Measurements from ENCODE around the gene STAB2. TPM values are rescaled to one million over a fixed set of nuclear protein-coding genes. Genes with fewer than 3 reads are reported as not detected.

STAB2 gene
- total and polyA plus RNA-seq, 10 donors, result 9.7 to 320 (median 200) TPM

GRCh38 chr12:103665971-103666370, 78.9 kb downstream of the STAB2 start:
- DNase-seq, result no peak
- Histone ChIP-seq H3K9me3 (no peaks in the 10 kb centered on the region), H3K4me3 (no peak overlapping the region), H3K4me1 (no peaks in the 10 kb centered on the region), H3K27me3 (replicated peaks in 1 of 7) (peaks cover 0 to 11% (median 0%) of the 10 kb centered on the region in 7 donors), H3K36me3 (peaks cover 0 to 55% (median 0%) of the 10 kb centered on the region in 6 donors), H3K27ac (peak overlapping the region in 1 of 8 donors; percentile 8)
- TF ChIP-seq POLR2AphosphoS5 (IDR thresholded peaks at IDR 0.05), result no peak
- no peak for TF ChIP-seq CTCF (IDR thresholded peaks at IDR 0.05 in 8 of 11, conservative IDR thresholded peaks at IDR 0.05 in 3 of 11)
- no peak for TF ChIP-seq POLR2A (IDR thresholded peaks at IDR 0.05)
- WGBS, 5 donors, result 28 to 49% (median 40%) methylated on average over 4 to 5 of the region's 5 CpGs
- intact Hi-C loops (cut with DNase I; ENCODE audit: low total_unique reads), result no loop called here

GRCh38 chr12:103667125-103667524, 80.1 kb downstream of the STAB2 start:
- Histone ChIP-seq H3K9me3 (no peaks in the 10 kb centered on the region), H3K27ac (no peak overlapping the region), H3K4me3 (no peak overlapping the region), H3K36me3 (peaks cover 0 to 56% (median 0%) of the 10 kb centered on the region in 6 donors), H3K4me1 (no peaks in the 10 kb centered on the region), H3K27me3 (replicated peaks in 1 of 7) (peaks cover 0 to 11% (median 0%) of the 10 kb centered on the region in 7 donors)
- TF ChIP-seq CTCF (IDR thresholded peaks at IDR 0.05 in 8 of 11, conservative IDR thresholded peaks at IDR 0.05 in 3 of 11) (no peak), POLR2AphosphoS5 (IDR thresholded peaks at IDR 0.05) (no peak), POLR2A (IDR thresholded peaks at IDR 0.05) (no peak)
- intact Hi-C loops (cut with DNase I; ENCODE audit: low total_unique reads), result no loop called here
- DNase-seq, result no peak
- 35 to 49% (median 45%) methylated on average over 2 of the region's 2 CpGs for WGBS, 5 donors

- H3K36me3 ChIP-seq, result peaks cover 0 to 52% (median 0%) of the 10 kb centered on the region in 6 donors
- H3K4me3 ChIP-seq, result no peak overlapping the region
- WGBS, 5 donors, result 84 to 93% (median 89%) methylated on average over 6 to 8 of the region's 8 CpGs
- H3K4me1 ChIP-seq, result no peaks in the 10 kb centered on the region
- no peak overlapping the region for H3K27ac ChIP-seq
- intact Hi-C loops (cut with DNase I; ENCODE audit: low total_unique reads), result no loop called here
- no peak for DNase-seq
- H3K9me3 ChIP-seq, result no peaks in the 10 kb centered on the region
- peaks cover 0 to 11% (median 0%) of the 10 kb centered on the region in 7 donors for H3K27me3 ChIP-seq (replicated peaks in 1 of 7)
- peak in 2 of 3 donors; percentile 30 to 38 for TF ChIP-seq POLR2AphosphoS5 (IDR thresholded peaks at IDR 0.05)
- TF ChIP-seq CTCF (IDR thresholded peaks at IDR 0.05 in 8 of 11, conservative IDR thresholded peaks at IDR 0.05 in 3 of 11), result no peak
- no peak for TF ChIP-seq POLR2A (IDR thresholded peaks at IDR 0.05)
Measured at GRCh38 chr12:103668520-103668919, 81.4 kb downstream of the STAB2 start.

- TF ChIP-seq POLR2AphosphoS5 (IDR thresholded peaks at IDR 0.05) (no peak), POLR2A (IDR thresholded peaks at IDR 0.05) (no peak), CTCF (IDR thresholded peaks at IDR 0.05 in 8 of 11, conservative IDR thresholded peaks at IDR 0.05 in 3 of 11) (no peak)
- Histone ChIP-seq H3K4me1 (peaks cover 0 to 7% (median 0%) of the 10 kb centered on the region in 6 donors), H3K27me3 (replicated peaks in 1 of 7) (no peaks in the 10 kb centered on the region), H3K9me3 (no peaks in the 10 kb centered on the region), H3K27ac (no peak overlapping the region), H3K36me3 (peaks cover 0 to 35% (median 0%) of the 10 kb centered on the region in 6 donors), H3K4me3 (no peak overlapping the region)
- 90 to 97% (median 92%) methylated on average over 1 of the region's 1 CpG for WGBS, 5 donors
- no peak for DNase-seq
- intact Hi-C loops (cut with DNase I; ENCODE audit: low total_unique reads), result no loop called here
Measured at GRCh38 chr12:103671367-103671766, 84.3 kb downstream of the STAB2 start.
